HL-60 (cell line): ENCODE measurements around the gene RDH5.

Source experiments
- DNase-seq, 2 experiments: peaks; one replicate each; pipeline ENCODE4 v3.0.0-alpha.2; 2010 to 2020; ENCODE audit warnings: low read depth in 1 of 2, low spot score in 1 of 2
- H3K27ac ChIP-seq: fragments of 250-450 bp; sonication (Bioruptor Pico); replicated peaks from 2 replicates; pipeline ENCODE4 v1.5.1; 2020; ENCODE audit warnings: mild to moderate bottlenecking, moderate library complexity
- H3K27me3 ChIP-seq: fragments of 250-450 bp; sonication (Bioruptor Pico); 2 replicates; pipeline ENCODE4 v1.5.1; 2021; ENCODE audit warnings: mild to moderate bottlenecking, moderate library complexity; ENCODE audit not compliant: insufficient read depth, poor library complexity, severe bottlenecking
- H3K4me3 ChIP-seq: replicated peaks from 2 replicates; pipeline ENCODE4 v1.5.1; 2011; ENCODE audit warnings: mild to moderate bottlenecking, control low read depth, low read length; ENCODE audit not compliant: insufficient read depth
- CTCF ChIP-seq: IDR thresholded peaks from one replicate; pipeline ENCODE4 v1.5.1; 2011; ENCODE audit warnings: low read length, control low read depth, inconsistent platforms; ENCODE audit not compliant: insufficient read depth
- GABPA ChIP-seq: IDR thresholded peaks from 2 replicates; pipeline ENCODE4 v1.6.1; 2012; ENCODE audit warnings: low read depth
- POLR2AphosphoS5 ChIP-seq: IDR thresholded peaks from 2 replicates; pipeline ENCODE4 v1.6.1; 2012; ENCODE audit warnings: low read depth
- REST ChIP-seq: IDR thresholded peaks from 2 replicates; pipeline ENCODE4 v1.6.1; 2012; ENCODE audit warnings: low read depth; ENCODE audit not compliant: insufficient replicate concordance
- SPI1 ChIP-seq: IDR thresholded peaks from 2 replicates; pipeline ENCODE4 v1.6.1; 2012; ENCODE audit warnings: low read depth, mild to moderate bottlenecking, borderline replicate concordance

RDH5 gene

DNA sequence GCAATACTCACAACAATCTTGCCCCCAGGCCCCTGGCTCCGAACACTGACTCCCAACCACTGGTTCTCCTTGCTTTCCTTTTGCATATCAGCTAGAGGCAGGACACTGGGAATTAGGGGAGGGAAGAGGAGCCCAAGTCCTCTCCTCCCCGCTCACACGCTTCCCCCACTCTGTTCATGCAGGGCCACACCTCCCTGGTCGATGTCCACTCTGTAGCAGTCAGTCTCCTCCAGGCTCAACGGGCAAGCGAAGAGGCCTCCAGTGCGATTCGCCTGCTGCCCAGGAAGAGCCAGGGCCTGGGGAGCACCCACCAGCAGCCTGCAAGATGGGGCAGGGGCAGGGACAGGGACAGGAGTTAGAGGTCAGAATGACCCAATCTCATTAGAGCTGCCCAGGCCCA lies 17.3 kb upstream of the RDH5 start:
- no peak for TF ChIP-seq REST
- TF ChIP-seq POLR2AphosphoS5, result no peak
- no peak for TF ChIP-seq GABPA
- no peak for TF ChIP-seq CTCF
- no peak for TF ChIP-seq SPI1
- H3K4me3 ChIP-seq, result no peak overlapping the region
- peaks cover 8% of the 10 kb centered on the region for H3K27me3 ChIP-seq
- DNase-seq, result no peak
- no peak overlapping the region for H3K27ac ChIP-seq

DNA sequence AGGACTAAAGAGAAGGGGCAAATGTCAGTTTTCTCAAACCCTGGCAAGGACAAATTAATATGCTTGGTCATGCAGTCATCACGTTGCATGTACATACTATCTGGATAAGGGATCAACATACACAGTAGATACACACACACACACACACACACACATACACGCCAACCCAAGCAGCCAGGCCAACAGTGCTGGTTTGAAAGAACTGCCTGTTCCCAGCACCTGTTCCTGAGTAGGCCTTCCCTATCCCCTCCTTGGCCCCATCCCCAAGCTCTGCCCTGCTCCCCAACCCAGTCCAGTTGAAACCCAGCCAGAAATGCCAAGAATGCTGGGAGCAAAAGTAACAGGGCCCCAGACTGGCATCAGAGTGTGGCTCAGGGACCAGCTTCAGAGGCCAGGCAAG lies 16.9 kb upstream of the RDH5 start:
- peaks cover 8% of the 10 kb centered on the region for H3K27me3 ChIP-seq
- H3K4me3 ChIP-seq, result no peak overlapping the region
- no peak for DNase-seq
- TF ChIP-seq GABPA (no peak), CTCF (no peak), SPI1 (no peak), POLR2AphosphoS5 (no peak), REST (no peak)
- H3K27ac ChIP-seq, result no peak overlapping the region

DNA sequence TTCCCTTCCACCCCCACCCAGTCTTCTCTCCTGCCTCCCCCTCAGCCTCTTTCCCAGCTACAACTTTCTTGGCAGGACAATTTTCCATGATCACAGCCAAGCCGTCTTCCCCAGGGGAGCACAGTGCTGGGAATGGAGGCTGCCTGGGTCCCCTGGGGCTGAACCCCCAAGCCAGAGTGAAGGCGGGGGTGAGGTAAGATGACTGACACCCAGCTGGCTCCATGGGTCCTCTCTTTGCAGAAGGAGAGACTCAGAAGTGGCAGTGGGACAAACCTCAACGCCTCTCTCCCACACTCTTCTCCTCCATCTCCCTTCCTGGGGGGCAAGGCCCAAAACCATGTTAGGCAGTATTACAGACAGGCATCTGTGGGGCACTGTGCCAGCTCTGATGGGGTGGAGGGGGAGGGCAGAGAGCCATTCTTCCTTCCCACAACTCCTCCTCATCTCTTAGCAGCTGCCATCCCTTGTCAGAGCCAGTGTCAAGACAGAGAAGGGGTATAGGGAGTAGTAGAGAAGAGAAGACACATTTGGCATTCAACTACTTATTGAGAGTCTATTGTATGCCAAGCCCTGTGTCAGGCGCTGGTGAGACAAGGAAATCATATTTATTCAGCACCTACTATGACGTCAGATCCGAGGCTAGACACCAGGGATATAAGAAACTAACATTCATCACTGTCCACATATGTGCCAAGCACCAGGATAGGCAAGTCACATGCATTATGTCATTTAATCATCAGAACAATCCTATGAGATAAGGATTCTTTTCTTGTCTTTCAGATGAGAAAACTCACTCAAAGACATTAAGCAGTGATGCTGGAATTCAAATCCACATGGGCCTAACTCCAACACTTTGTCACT lies 16.1 kb upstream of the RDH5 start:
- no peak for TF ChIP-seq SPI1
- no peak for TF ChIP-seq POLR2AphosphoS5
- TF ChIP-seq REST, result no peak
- no peak for TF ChIP-seq CTCF
- no peak for TF ChIP-seq GABPA
- Histone ChIP-seq H3K4me3 (no peak overlapping the region), H3K27me3 (peaks cover 8% of the 10 kb centered on the region), H3K27ac (no peak overlapping the region)
- no peak for DNase-seq
